Karpas-422 (cell line): ENCODE measurements around the gene CTSW. TPM values are rescaled to one million over a fixed set of nuclear protein-coding genes. Genes with fewer than 3 reads are reported as not detected.

Source experiments
- DNase-seq: peaks from one replicate; pipeline ENCODE4 v3.0.0-alpha.2; 2015
- H2AFZ ChIP-seq: fragments of 200-600 bp; sonication (generic); 2 replicates; pipeline ENCODE4 v1.6.1; 2014; ENCODE audit warnings: antibody characterized with exemption, low read length, mixed read lengths
- H3K27ac ChIP-seq: fragments of 200-600 bp; sonication (generic); 2 replicates; pipeline ENCODE4 v1.5.1; 2014; ENCODE audit warnings: mild to moderate bottlenecking, low read length, moderate library complexity
- H3K27me3 ChIP-seq: fragments of 200-600 bp; sonication (generic); 2 replicates; pipeline ENCODE4 v1.6.1; 2014; ENCODE audit warnings: low read length, mixed read lengths
- H3K36me3 ChIP-seq: fragments of 200-600 bp; sonication (generic); 2 replicates; pipeline ENCODE4 v1.6.1; 2014; ENCODE audit warnings: low read length, mixed read lengths; ENCODE audit not compliant: insufficient read depth
- H3K4me1 ChIP-seq: fragments of 200-600 bp; sonication (generic); 2 replicates; pipeline ENCODE4 v1.6.1; 2014; ENCODE audit warnings: mild to moderate bottlenecking, low read length, mixed read lengths
- H3K4me2 ChIP-seq: fragments of 200-600 bp; sonication (generic); 2 replicates; pipeline ENCODE4 v1.6.1; 2014; ENCODE audit warnings: low read length, low read depth, mild to moderate bottlenecking; ENCODE audit not compliant: poor library complexity, severe bottlenecking
- H3K4me3 ChIP-seq: fragments of 200-600 bp; sonication (generic); 2 replicates; pipeline ENCODE4 v1.5.1; 2014; ENCODE audit warnings: mild to moderate bottlenecking, antibody characterized with exemption, low read length, mixed read lengths
- H3K79me2 ChIP-seq: fragments of 200-600 bp; sonication (generic); 2 replicates; pipeline ENCODE4 v1.6.1; 2014; ENCODE audit warnings: mild to moderate bottlenecking, low read length, mixed read lengths
- H3K9ac ChIP-seq: fragments of 200-600 bp; sonication (generic); 2 replicates; pipeline ENCODE4 v1.6.0; 2014; ENCODE audit warnings: low read length
- H3K9me2 ChIP-seq: fragments of 200-600 bp; sonication (generic), shearing (Covaris generic); replicated peaks from 2 replicates; pipeline ENCODE4 v1.6.0; 2014; ENCODE audit warnings: mild to moderate bottlenecking, low read length, moderate library complexity; ENCODE audit not compliant: insufficient read depth
- H3K9me3 ChIP-seq: fragments of 300-700, 200-600 bp; sonication (generic); 2 replicates; pipeline ENCODE4 v1.6.1; 2014; ENCODE audit warnings: low read length, mixed read lengths
- H4K20me1 ChIP-seq: fragments of 200-600 bp; sonication (generic); 2 replicates; pipeline ENCODE4 v1.6.1; 2014; ENCODE audit warnings: mild to moderate bottlenecking, antibody characterized with exemption, low read length, low read depth; ENCODE audit not compliant: insufficient read depth
- total RNA-seq: library from RNA; depleted of rRNA; stranded (reverse); fragments of >200 nt; shearing (Covaris generic); gene quantifications from 2 replicates; pipeline ENCODE4 v1.2.3, GENCODE V29; 2014; ENCODE audit warnings: low replicate concordance

Gene CTSW
- total RNA-seq, 1 experiment from 2014 or later: not detected

- no peak overlapping the region for H3K27ac ChIP-seq
- no peaks in the 10 kb centered on the region for H3K27me3 ChIP-seq
- no peaks in the 10 kb centered on the region for H3K4me1 ChIP-seq
- peak; percentile 40 for DNase-seq
- H3K9me2 ChIP-seq: no peaks in the 10 kb centered on the region
- no peaks in the 10 kb centered on the region for H3K79me2 ChIP-seq
- H3K36me3 ChIP-seq: no peaks in the 10 kb centered on the region
- no peak overlapping the region for H3K4me3 ChIP-seq
- H4K20me1 ChIP-seq: no peaks in the 10 kb centered on the region
- H3K4me2 ChIP-seq: no peak overlapping the region
- H3K9ac ChIP-seq: no peak overlapping the region
- H2AFZ ChIP-seq: no peak overlapping the region
- no peaks in the 10 kb centered on the region for H3K9me3 ChIP-seq
Observed at GRCh38 chr11:65911682-65912568, 32.3 kb downstream of the CTSW start.

DNA sequence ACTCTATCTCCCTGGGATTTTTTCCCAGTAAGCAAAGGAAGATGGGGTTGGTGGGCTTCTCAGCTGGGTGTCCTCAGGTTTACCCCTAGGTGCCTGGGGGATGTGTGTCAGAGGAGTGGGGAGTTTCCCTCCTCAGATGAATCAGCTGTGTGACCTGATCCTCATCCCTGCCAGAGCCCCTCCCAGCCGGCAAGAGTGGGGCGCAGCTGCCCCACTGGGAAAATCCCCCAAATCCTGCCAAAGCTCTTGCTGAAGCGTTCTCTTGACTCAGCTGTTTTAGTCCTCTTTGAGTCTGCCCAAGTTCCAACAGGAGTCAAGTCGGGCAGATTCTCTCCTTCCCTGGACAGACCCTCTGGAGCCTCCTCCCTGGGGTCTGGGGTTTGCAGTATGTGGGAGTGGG is 33.2 kb downstream of the CTSW start:
- Histone ChIP-seq H3K4me2 (no peak overlapping the region), H3K9me3 (no peaks in the 10 kb centered on the region), H3K79me2 (no peaks in the 10 kb centered on the region), H3K4me3 (no peak overlapping the region), H3K9ac (no peak overlapping the region), H4K20me1 (no peaks in the 10 kb centered on the region), H2AFZ (no peak overlapping the region), H3K27me3 (no peaks in the 10 kb centered on the region), H3K4me1 (peaks cover 4% of the 10 kb centered on the region), H3K9me2 (no peaks in the 10 kb centered on the region), H3K36me3 (no peaks in the 10 kb centered on the region), H3K27ac (no peak overlapping the region)
- DNase-seq: no peak

DNA sequence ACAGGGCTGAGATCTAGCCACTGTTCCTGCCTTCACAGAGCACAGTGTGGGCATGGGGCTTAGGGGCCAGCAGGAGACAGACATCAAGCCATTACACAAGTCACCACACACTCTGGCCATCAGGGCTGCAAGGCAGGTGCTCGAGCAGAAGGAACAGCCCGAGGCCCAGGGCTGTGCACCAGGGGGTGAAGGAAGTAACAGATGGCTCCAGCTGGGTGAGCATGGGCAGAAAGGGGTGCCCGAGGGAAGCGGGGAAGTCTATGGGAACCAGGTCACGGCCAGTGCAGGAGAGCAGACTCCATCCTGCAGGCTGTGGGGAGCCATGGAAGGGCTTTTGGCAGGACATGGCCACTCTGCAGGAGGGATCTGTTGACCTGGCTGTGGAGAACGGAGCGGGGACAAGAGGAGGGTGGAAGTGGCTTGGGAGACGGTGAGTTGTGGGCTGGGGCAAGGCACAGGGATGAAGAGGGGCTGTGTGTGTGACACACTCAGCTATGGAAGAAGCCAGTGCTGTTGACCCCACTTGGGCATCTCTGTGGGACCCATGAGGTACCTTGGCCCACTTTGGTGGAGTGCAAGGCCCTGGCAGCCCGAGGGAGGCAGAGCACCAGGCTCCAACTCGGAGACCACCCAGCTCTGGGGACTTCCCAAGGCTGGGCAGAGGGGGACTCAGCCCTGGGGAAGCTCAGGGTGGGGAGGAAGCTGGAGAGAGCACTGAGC is 35.6 kb downstream of the CTSW start:
- no peaks in the 10 kb centered on the region for H3K9me3 ChIP-seq
- H3K4me2 ChIP-seq: no peak overlapping the region
- H3K36me3 ChIP-seq: no peaks in the 10 kb centered on the region
- no peaks in the 10 kb centered on the region for H4K20me1 ChIP-seq
- no peak overlapping the region for H2AFZ ChIP-seq
- H3K79me2 ChIP-seq: peaks cover 8% of the 10 kb centered on the region; the same call in 1 of the 2 replicates
- H3K4me3 ChIP-seq: no peak overlapping the region
- DNase-seq: no peak
- H3K4me1 ChIP-seq: peaks cover 15% of the 10 kb centered on the region
- no peaks in the 10 kb centered on the region for H3K27me3 ChIP-seq
- H3K9ac ChIP-seq: no peak overlapping the region
- H3K9me2 ChIP-seq: no peaks in the 10 kb centered on the region
- H3K27ac ChIP-seq: no peak overlapping the region

GRCh38 chr11:65915821-65916251 is 36.2 kb downstream of the CTSW start:
- H4K20me1 ChIP-seq: no peaks in the 10 kb centered on the region
- no peaks in the 10 kb centered on the region for H3K9me2 ChIP-seq
- no peak overlapping the region for H3K9ac ChIP-seq
- peaks cover 9% of the 10 kb centered on the region; the same call in 1 of the 2 replicates for H3K79me2 ChIP-seq
- H3K27ac ChIP-seq: no peak overlapping the region
- H3K4me2 ChIP-seq: no peak overlapping the region
- no peaks in the 10 kb centered on the region for H3K36me3 ChIP-seq
- no peak for DNase-seq
- no peaks in the 10 kb centered on the region for H3K9me3 ChIP-seq
- no peaks in the 10 kb centered on the region for H3K27me3 ChIP-seq
- no peak overlapping the region for H3K4me3 ChIP-seq
- H3K4me1 ChIP-seq: peaks cover 20% of the 10 kb centered on the region
- no peak overlapping the region for H2AFZ ChIP-seq

DNA sequence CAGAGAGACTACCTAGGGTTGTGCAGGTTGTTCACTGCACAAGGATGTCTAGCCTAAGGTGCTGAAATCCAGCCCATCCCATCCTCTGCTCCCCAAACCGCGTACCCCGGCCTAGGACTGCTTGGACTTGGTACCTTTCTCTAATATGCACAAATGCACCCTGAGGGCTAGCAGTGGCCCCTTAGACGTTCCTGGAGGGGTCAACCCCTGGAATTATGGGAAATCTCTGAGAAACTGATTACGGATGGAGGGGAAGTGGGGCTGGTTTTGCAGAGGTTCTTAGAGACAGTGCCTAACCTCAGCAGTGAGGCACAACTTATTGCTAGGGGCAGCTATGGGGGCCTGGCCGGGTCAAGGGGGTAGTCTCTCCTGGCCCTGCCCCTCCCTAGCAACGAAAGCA is 36.8 kb downstream of the CTSW start:
- no peak for DNase-seq
- no peak overlapping the region for H3K9ac ChIP-seq
- H3K79me2 ChIP-seq: peaks cover 9% of the 10 kb centered on the region; the same call in 1 of the 2 replicates
- no peak overlapping the region for H3K4me2 ChIP-seq
- H3K9me2 ChIP-seq: no peaks in the 10 kb centered on the region
- no peak overlapping the region for H2AFZ ChIP-seq
- no peaks in the 10 kb centered on the region for H4K20me1 ChIP-seq
- no peaks in the 10 kb centered on the region for H3K9me3 ChIP-seq
- H3K4me3 ChIP-seq: no peak overlapping the region
- H3K4me1 ChIP-seq: peaks cover 20% of the 10 kb centered on the region
- H3K36me3 ChIP-seq: no peaks in the 10 kb centered on the region
- no peak overlapping the region for H3K27ac ChIP-seq
- H3K27me3 ChIP-seq: no peaks in the 10 kb centered on the region

DNA sequence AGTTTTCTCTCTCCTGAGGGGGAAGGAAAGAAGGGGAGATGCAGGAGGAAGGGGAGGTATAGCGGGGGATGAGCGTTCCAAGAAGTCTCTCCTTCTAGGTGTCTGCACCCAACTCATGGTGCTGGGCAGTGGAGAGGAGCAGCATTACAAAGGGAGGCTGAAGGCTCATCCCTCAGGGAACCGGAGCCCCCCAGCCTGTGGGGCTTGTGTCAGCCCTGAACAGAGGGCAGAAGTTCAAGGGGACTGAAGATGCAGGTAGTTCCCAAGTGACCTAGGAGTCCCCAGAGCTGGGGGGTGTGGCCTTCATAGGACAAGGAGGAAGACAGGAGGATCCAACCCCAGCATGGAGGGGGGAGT is 37.4 kb downstream of the CTSW start:
- no peaks in the 10 kb centered on the region for H3K9me2 ChIP-seq
- no peak overlapping the region for H2AFZ ChIP-seq
- H3K27ac ChIP-seq: no peak overlapping the region
- no peak overlapping the region for H3K4me3 ChIP-seq
- H3K4me2 ChIP-seq: no peak overlapping the region
- peaks cover 9% of the 10 kb centered on the region; the same call in 1 of the 2 replicates for H3K79me2 ChIP-seq
- no peak overlapping the region for H3K9ac ChIP-seq
- H3K4me1 ChIP-seq: peaks cover 20% of the 10 kb centered on the region
- H4K20me1 ChIP-seq: no peaks in the 10 kb centered on the region
- no peak for DNase-seq
- no peaks in the 10 kb centered on the region for H3K9me3 ChIP-seq
- no peaks in the 10 kb centered on the region for H3K36me3 ChIP-seq
- no peaks in the 10 kb centered on the region for H3K27me3 ChIP-seq

GRCh38 chr11:65917434-65918210 is 38.0 kb downstream of the CTSW start:
- Histone ChIP-seq H3K9me2 (no peaks in the 10 kb centered on the region), H3K27me3 (no peaks in the 10 kb centered on the region), H3K4me2 (peak overlapping the region; percentile 84), H3K4me3 (peak overlapping the region; percentile 99), H2AFZ (no peak overlapping the region), H4K20me1 (no peaks in the 10 kb centered on the region), H3K79me2 (peaks cover 9% of the 10 kb centered on the region; the same call in 1 of the 2 replicates), H3K9ac (peak overlapping the region; percentile 92), H3K4me1 (peaks cover 20% of the 10 kb centered on the region), H3K27ac (no peak overlapping the region), H3K9me3 (no peaks in the 10 kb centered on the region), H3K36me3 (no peaks in the 10 kb centered on the region)
- no peak for DNase-seq
